Activated T-helper 2 cell treated with anti-CD3 and anti-CD28 coated beads, Interferon-gamma antibody, Interleukin-2, Interleukin-4, amounts not matched to agents 10 μg/mL and 5 μg/mL and 100 μg/mL, durations not matched to agents 14 hours and 24 hours and 36 hours (primary cell): Measurements from ENCODE around the gene AIRE. TPM values are rescaled to one million over a fixed set of nuclear protein-coding genes. Genes with fewer than 3 reads are reported as not detected.

Experiments used
- DNase-seq: peaks from one replicate; pipeline ENCODE4 v3.0.0; 2021; ENCODE audit warnings: low spot score
- H3K27ac Mint-ChIP-seq: one replicate; pipeline ENCODE4 v1.8.0; 2021; ENCODE audit warnings: mixed read lengths
- H3K27me3 Mint-ChIP-seq: one replicate; pipeline ENCODE4 v1.8.0; 2021; ENCODE audit warnings: low read depth, mixed read lengths
- H3K36me3 Mint-ChIP-seq: one replicate; pipeline ENCODE4 v1.8.0; 2021; ENCODE audit warnings: low read depth, mixed read lengths
- H3K4me1 Mint-ChIP-seq: one replicate; pipeline ENCODE4 v1.8.0; 2021; ENCODE audit warnings: low read depth, mixed read lengths
- H3K4me3 Mint-ChIP-seq: one replicate; pipeline ENCODE4 v1.8.0; 2021; ENCODE audit warnings: low read depth, mild to moderate bottlenecking, moderate library complexity, mixed read lengths
- H3K9me3 Mint-ChIP-seq: one replicate; pipeline ENCODE4 v1.8.0; 2021; ENCODE audit warnings: mixed read lengths
- intact Hi-C: fragments of 100-400 bp; cut with micrococcal nuclease; formaldehyde crosslinking; loops from one replicate; pipeline ENCODE4 v1.15.1; 2023
- total RNA-seq: library from RNA; stranded (reverse); gene quantifications from 2 replicates; pipeline ENCODE4 v1.2.3, GENCODE V29; 2022

Gene AIRE
- total RNA-seq, 1 donor from 2014 or later = not detected

DNA sequence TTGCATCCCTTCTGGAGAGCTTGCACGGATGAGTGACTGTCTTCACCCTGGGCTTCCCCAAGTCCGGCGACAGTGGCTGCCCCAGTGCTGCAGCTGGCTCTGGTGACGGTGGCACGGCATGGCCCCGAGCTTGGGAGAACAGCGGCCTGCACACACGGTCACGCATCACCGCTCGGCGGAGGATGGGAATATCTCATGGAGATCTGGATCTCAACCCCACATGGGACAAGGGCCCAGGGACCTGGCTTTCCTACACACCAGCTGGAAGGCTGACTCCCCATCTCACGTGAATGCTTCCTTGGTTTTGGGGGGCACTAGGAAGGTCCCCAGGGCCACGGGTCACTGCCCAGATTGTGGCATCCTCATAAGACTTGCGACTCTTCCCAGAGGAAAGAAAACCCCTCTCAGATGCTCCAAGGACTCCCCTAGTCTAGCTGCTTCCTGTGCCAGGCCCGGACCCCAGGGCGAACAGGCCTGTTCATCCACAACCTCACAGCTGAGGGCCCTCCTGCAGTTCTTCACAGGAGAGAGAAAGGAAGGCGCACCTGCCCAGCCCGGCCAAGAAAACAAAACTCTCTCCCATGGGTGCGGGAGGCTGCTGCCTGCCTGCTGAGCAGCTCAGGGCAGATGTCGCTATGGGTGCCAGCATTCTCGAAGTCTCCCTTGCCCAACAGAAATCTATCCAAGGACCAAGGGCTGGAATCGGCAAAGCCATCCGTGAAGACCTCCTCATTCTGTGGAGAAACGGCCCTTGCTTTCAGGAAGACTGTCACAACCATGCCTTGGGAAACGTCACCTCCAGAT, 43.6 kb downstream of the AIRE start:
- no peak overlapping the region for H3K27ac Mint-ChIP-seq
- no peaks in the 10 kb centered on the region for H3K9me3 Mint-ChIP-seq
- intact Hi-C loops = no loop called here
- DNase-seq = no peak
- peaks cover 6% of the 10 kb centered on the region for H3K36me3 Mint-ChIP-seq
- no peaks in the 10 kb centered on the region for H3K27me3 Mint-ChIP-seq
- no peaks in the 10 kb centered on the region for H3K4me1 Mint-ChIP-seq
- no peak overlapping the region for H3K4me3 Mint-ChIP-seq

- Mint-ChIP-seq H3K27me3 (no peaks in the 10 kb centered on the region), H3K27ac (no peak overlapping the region), H3K9me3 (no peaks in the 10 kb centered on the region), H3K4me3 (no peak overlapping the region), H3K36me3 (peaks cover 6% of the 10 kb centered on the region), H3K4me1 (no peaks in the 10 kb centered on the region)
- DNase-seq = no peak
- intact Hi-C loops = no loop called here
Observed at GRCh38 chr21:44329971-44330681, 44.5 kb downstream of the AIRE start.

DNA sequence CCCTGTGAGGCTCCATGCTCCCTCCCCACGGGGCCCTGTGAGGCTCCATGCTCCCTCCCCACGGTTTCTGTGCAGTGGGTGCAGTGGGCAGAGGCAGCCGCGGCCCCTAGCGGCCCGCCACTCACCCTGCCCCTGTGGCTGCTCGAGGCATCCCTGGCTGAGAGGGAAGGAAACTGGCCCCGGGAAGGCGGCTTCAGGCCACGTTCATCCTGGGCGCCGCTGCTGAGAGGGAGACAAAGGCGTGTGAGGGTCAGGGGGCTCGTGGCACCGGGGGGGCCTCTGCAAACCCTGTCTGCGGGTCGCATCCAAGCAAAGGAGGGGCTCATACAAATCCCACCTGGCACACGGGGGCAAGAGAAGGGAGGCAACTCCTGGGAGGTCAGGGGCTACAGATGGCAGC, 45.0 kb downstream of the AIRE start:
- Mint-ChIP-seq H3K36me3 (peaks cover 6% of the 10 kb centered on the region), H3K4me3 (no peak overlapping the region), H3K27me3 (no peaks in the 10 kb centered on the region), H3K27ac (no peak overlapping the region), H3K9me3 (no peaks in the 10 kb centered on the region), H3K4me1 (no peaks in the 10 kb centered on the region)
- no peak for DNase-seq
- intact Hi-C loops = no loop called here

DNA sequence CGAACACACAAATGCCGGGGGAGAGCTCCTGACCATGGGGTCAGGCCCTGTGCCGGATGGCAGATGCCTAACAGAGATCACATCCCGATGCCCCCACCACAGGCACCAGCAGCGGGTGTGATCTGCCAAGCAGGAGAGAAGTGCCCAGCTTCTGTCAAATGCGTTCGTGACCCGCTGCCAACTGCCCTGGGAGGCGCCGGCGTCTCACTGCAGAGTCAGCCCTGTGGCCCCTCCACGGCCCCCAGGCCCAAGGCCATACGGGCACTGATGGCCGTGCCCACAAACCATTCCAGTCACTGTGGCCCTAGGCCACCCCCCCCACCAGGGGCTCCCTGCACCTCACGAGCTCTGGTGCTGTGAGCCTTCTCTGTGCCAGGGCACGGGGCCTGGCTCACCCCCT, 45.5 kb downstream of the AIRE start:
- H3K27me3 Mint-ChIP-seq = no peaks in the 10 kb centered on the region
- intact Hi-C loops = no loop called here

GRCh38 chr21:44331650-44332307, 46.1 kb downstream of the AIRE start:
- Mint-ChIP-seq H3K27ac (no peak overlapping the region), H3K36me3 (peaks cover 6% of the 10 kb centered on the region), H3K9me3 (no peaks in the 10 kb centered on the region), H3K27me3 (no peaks in the 10 kb centered on the region), H3K4me1 (no peaks in the 10 kb centered on the region), H3K4me3 (no peak overlapping the region)
- DNase-seq = no peak
- intact Hi-C loops = no loop called here

More for the DNA sequence above, 45.5 kb downstream of the AIRE start:
- no peak overlapping the region for H3K27ac Mint-ChIP-seq
- H3K4me1 Mint-ChIP-seq = no peaks in the 10 kb centered on the region
- H3K9me3 Mint-ChIP-seq = no peaks in the 10 kb centered on the region
- no peak overlapping the region for H3K4me3 Mint-ChIP-seq
- peaks cover 6% of the 10 kb centered on the region for H3K36me3 Mint-ChIP-seq
- DNase-seq = no peak

DNA sequence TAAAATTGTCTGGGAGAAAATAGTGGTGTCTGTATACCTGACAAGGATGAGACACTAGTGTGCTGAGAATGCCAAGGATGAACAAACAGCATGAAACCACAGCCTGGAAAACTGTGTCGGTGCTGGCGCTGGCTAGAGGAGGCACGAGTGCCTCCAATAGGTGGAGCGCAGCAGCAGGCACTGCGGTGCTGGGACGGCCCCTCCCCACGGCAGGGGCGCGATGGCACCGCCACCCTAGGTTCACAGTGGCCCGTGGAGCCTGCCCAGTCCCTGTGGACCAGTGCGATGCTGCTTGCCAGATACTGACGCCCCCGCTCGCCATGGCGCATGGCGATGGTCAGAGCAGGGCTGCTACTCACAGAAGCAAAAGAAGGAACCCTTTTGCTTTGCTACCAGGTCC, 46.7 kb downstream of the AIRE start:
- H3K9me3 Mint-ChIP-seq = no peaks in the 10 kb centered on the region
- H3K4me3 Mint-ChIP-seq = no peak overlapping the region
- H3K27ac Mint-ChIP-seq = no peak overlapping the region
- H3K27me3 Mint-ChIP-seq = no peaks in the 10 kb centered on the region
- peaks cover 3% of the 10 kb centered on the region for H3K36me3 Mint-ChIP-seq
- DNase-seq = no peak
- intact Hi-C loops = no loop called here
- H3K4me1 Mint-ChIP-seq = no peaks in the 10 kb centered on the region

DNA sequence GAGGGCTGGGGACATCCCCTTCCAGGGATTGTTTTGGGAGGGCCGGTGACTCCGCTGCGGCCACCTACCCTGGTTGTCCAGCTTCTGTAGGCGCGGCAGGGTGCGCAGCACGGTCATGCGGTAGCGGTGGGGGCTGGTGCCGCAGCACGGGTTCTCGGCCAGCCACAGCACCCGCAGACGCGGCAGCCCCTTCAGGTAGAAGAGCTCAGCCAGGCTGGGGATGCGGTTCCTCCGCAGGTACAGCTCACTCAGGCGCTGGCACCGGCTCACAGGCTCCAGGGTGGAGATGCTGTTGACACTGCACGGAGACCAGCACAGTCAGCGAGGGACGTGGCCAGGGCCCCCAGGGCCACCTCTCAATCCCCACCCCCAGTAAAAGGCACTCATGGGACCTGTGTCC, 47.3 kb downstream of the AIRE start:
- no peaks in the 10 kb centered on the region for H3K27me3 Mint-ChIP-seq
- DNase-seq = no peak
- intact Hi-C loops = no loop called here
- no peak overlapping the region for H3K27ac Mint-ChIP-seq
- H3K9me3 Mint-ChIP-seq = no peaks in the 10 kb centered on the region
- peaks cover 3% of the 10 kb centered on the region for H3K36me3 Mint-ChIP-seq
- no peak overlapping the region for H3K4me3 Mint-ChIP-seq
- peaks cover 4% of the 10 kb centered on the region for H3K4me1 Mint-ChIP-seq

DNA sequence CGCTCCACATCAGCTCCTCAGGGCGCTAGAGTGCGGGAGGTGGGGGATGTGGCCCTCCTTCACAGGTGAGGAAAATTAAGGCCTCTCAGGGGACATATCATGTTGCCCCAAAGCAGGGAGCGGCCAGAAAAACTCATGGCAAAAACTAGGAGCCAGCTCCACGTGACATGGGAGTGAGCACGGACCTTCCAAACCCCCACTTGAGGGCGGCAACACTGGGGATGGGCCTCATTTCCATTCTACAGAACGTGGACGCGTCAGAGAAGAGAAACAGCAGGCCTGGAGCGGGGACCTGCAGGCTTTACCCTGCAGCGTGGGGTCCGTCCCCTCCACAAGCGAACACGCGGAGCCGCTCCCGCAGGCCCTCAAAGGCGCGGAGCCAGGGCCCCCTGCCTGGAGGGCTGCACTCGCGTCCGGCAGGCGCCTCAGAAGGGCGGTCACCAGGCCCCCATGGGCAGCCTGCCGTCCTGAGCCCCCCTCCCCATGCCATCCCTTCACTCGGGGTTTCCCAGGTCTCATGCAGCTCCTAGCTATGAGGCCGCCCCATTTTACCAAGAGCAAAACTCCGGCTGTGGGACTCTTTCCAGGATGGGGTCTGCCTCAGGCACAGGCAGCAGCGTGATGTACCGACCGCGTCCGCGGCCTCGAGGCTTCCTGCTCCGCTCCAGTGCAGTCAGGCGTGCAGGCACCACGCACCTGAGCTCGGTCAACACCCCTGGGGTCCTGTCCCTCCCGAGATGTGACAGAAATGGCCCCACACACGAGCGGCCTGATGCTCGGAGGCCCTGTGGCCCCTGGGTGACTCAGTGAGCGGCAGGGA, 48.0 kb downstream of the AIRE start:
- intact Hi-C loops = no loop called here
- Mint-ChIP-seq H3K27ac (no peak overlapping the region), H3K9me3 (no peaks in the 10 kb centered on the region), H3K4me3 (no peak overlapping the region), H3K4me1 (peaks cover 5% of the 10 kb centered on the region), H3K27me3 (no peaks in the 10 kb centered on the region), H3K36me3 (peaks cover 2% of the 10 kb centered on the region)
- no peak for DNase-seq

GRCh38 chr21:44334329-44335030, 48.8 kb downstream of the AIRE start:
- Mint-ChIP-seq H3K27me3 (no peaks in the 10 kb centered on the region), H3K4me1 (peaks cover 6% of the 10 kb centered on the region), H3K27ac (no peak overlapping the region), H3K36me3 (no peaks in the 10 kb centered on the region), H3K9me3 (no peaks in the 10 kb centered on the region), H3K4me3 (no peak overlapping the region)
- intact Hi-C loops = loop anchor here (5.0 kb wide), 1 partner anchor 483 kb away; the partner anchor contains the start of gene SUMO3
- DNase-seq = no peak

DNA sequence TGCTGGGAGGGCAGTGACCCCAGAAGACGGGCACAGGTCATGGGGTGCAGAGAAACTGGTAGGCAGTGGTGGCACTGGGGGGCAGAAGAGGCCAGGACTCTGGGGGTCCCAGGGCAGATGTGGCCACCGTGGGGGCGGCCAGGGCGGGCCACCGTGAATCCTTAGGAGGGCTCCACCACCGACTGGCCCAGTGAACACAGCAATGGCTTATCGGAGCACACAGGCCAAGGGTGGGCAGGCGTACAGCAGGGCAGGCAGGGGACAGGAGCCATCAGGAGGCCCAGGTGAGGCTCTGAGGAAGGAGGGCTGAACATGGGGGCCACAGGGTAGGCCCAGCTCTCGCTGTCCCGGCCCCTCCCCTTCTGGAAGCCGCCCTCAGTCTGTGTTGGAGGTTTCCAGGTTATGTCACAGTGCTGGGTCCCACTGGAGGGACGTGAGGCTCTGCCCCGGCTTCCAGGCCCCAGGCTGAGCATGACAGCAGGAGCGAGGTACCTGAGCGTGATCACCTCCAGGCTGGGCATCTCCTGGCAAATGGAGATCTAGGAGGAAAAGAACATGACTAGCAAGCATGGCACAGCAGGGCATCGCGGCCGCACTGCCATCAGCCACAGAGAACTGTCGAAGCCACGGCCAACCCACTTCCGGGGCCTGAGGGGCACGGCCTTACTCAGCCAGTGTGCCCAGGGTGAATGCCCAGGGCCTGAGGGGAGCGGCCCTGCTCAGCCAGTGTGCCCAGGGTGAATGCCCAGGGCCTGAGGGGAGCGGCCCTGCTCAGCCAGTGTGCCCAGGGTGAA, 49.8 kb downstream of the AIRE start:
- peaks cover 13% of the 10 kb centered on the region for H3K4me1 Mint-ChIP-seq
- no peaks in the 10 kb centered on the region for H3K9me3 Mint-ChIP-seq
- H3K27me3 Mint-ChIP-seq = no peaks in the 10 kb centered on the region
- H3K36me3 Mint-ChIP-seq = no peaks in the 10 kb centered on the region
- no peak overlapping the region for H3K27ac Mint-ChIP-seq
- intact Hi-C loops = loop anchor here (5.0 kb wide), 1 partner anchor 482 kb away; the partner anchor contains the start of gene SUMO3
- H3K4me3 Mint-ChIP-seq = no peak overlapping the region
- DNase-seq = no peak

DNA sequence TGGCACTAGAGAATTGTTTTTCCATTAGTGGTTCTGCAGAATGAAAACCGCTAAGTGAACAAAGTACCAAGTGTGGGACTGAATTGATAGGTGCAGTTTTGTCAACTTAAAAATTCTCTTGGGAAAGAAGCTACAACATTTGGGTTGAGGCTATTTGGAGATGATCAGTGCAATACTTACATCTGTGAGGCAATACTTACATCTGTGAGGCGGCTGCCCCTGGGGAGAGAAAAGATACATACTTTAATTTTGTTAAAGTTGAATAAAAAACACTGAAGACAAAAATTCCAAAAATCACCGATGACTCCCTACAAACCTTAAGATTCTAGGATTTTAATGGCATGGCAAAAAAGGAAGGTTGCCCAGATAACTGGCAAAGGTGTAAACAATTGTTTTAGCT, 51.8 kb downstream of the AIRE start:
- intact Hi-C loops = loop anchor here (5.0 kb wide), 1 partner anchor 480 kb away; the partner anchor contains the start of gene SUMO3
- Mint-ChIP-seq H3K36me3 (no peaks in the 10 kb centered on the region), H3K4me3 (peak overlapping the region; percentile 60), H3K27ac (peak overlapping the region; percentile 73), H3K4me1 (peaks cover 19% of the 10 kb centered on the region), H3K27me3 (no peaks in the 10 kb centered on the region), H3K9me3 (no peaks in the 10 kb centered on the region)
- no peak for DNase-seq
